Heart left ventricle (tissue), 13 donors: ENCODE data around the gene IGSF6.

Source experiments
- POLR2A ChIP-seq, 2 donors: fragments of 450-650 bp; IDR thresholded peaks; one replicate each; pipeline ENCODE4 v1.6.1; 2017; ENCODE audit warnings: antibody characterized with exemption in 2 of 2, mild to moderate bottlenecking in 2 of 2, moderate library complexity in 2 of 2
- TF ChIP-seq, protein P1 (sequence below), 12 donors: fragments of 200-600 bp; sonication (generic) in 4 of 12; IDR thresholded peaks; one replicate each; pipeline versions ENCODE4 v1.5.0 to v1.8.0; 2018 to 2022; ENCODE audit warnings: antibody characterized with exemption in 12 of 12, mild to moderate bottlenecking in 5 of 12
- donor health status: ischemic (EF 13 %, LVEDD 7.1; RV severe dilation, severe dysfunction).
- donor health status: DM: no; HTN: yes; CAD: no.
- donor health status: DM: no; HTN: no; CAD: no.
- donor health status: ischemic (EF 25% LVEDD 6.9; RV normal size, moderate dysfunction).
- donor health status: ischemic (EF 25% LVEDD 5.7; RV mildly dilated, moderate dysfunction).
- donor health status: ischemic (EF 35%, LVEDD 5.7; RV mildly dilated, moderate dysfunction).
- donor health status: nonischemic (EF 11% LVEDD 7.7; RV severe dilation, severe dysfunction).
- donor health status: DM: yes; HTN: yes; CAD: no.
- donor health status: PGD.
- donor health status: ischemic (EF 29% LVEDD 5.4; RV normal size, mild dysfunction).
- donor health status: nonischemic (EF 23%, LVEDD 6.1; RV moderate dilation, normal function).

DNA sequence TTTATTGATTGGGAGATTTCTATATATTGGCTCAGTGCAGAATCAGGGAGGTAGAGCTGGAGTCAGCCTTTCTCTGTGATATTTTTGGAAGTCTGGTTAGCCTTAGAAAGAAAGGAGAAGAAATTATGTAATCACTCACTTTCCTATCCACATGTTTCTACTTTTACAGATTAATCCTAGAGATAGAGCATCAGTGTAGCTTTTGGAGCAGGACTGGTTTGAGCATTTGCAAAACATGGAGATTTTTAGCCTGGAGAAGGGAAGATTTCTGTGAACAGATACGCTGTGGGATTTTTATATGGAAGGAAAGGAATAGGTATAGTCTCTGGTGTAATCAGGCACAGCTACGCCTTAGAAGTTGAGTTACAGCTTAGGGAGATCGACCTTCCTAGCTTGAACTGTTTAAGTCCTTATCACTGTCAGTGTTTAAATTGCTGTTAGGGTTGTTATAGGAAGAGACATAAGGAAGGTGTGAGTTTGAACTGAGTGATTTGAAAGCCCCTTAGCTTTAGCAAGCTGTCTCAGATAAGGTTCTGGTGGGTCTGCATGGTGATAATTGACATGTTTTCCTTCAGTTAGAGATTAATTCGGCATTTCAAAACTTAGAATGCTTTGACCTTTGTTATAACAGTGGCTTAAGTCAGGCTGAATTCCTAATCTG, 32.5 kb downstream of the IGSF6 start:
- TF ChIP-seq, protein P1, sequence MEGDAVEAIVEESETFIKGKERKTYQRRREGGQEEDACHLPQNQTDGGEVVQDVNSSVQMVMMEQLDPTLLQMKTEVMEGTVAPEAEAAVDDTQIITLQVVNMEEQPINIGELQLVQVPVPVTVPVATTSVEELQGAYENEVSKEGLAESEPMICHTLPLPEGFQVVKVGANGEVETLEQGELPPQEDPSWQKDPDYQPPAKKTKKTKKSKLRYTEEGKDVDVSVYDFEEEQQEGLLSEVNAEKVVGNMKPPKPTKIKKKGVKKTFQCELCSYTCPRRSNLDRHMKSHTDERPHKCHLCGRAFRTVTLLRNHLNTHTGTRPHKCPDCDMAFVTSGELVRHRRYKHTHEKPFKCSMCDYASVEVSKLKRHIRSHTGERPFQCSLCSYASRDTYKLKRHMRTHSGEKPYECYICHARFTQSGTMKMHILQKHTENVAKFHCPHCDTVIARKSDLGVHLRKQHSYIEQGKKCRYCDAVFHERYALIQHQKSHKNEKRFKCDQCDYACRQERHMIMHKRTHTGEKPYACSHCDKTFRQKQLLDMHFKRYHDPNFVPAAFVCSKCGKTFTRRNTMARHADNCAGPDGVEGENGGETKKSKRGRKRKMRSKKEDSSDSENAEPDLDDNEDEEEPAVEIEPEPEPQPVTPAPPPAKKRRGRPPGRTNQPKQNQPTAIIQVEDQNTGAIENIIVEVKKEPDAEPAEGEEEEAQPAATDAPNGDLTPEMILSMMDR (IDR thresholded peaks at IDR 0.05): no peak
- TF ChIP-seq POLR2A (IDR thresholded peaks at IDR 0.05): no peak
